Stimulated activated CD8-positive, alpha-beta memory T cell treated with anti-CD3 and anti-CD28 coated beads, Interleukin-7, amount 100 ng/mL, for 48 hours (primary cell): ENCODE measurements around the gene VANGL1.

Source experiments
- DNase-seq, 2 donors: peaks; one replicate each; pipeline ENCODE4 v3.0.0-alpha.2; 2020; ENCODE audit warnings: low read depth in 1 of 2; ENCODE audit errors: extremely low read depth in 1 of 2

Gene VANGL1

GRCh38 chr1:115729756-115730155, 88.0 kb downstream of the VANGL1 start:
- no peak for DNase-seq

- DNase-seq, result no peak
Measured at GRCh38 chr1:115732316-115732715, 90.5 kb downstream of the VANGL1 start.

GRCh38 chr1:115740811-115741210, 99.0 kb downstream of the VANGL1 start:
- no peak for DNase-seq

- DNase-seq, result no peak
Measured at GRCh38 chr1:115744646-115745275, 103.0 kb downstream of the VANGL1 start.

- DNase-seq, result no peak
Measured at GRCh38 chr1:115746021-115746690, 104.4 kb downstream of the VANGL1 start.
